Measurements from ENCODE around the gene TAPBPL.
A peak's percentile ranks its signal among the peaks of the same experiment; 100 is the strongest.
"Not testable (repeated sequence)": the region's sequence is repeated elsewhere in the genome, so short reads cannot be mapped to it uniquely, and the experiment has no call there.

The TAPBPL gene
- 30.7 to 40.1 reads per million in 2 experiments for total RNA-seq

- DNase-seq (ENCODE audit: low read depth) = peak; percentile 75
Observed at GRCh38 chr12:6451348-6452244, at the start of gene TAPBPL. TSS of gene TAPBPL (plus strand) at chr12:6452042. CDS start at chr12:6452249, 207 bp downstream.

GRCh38 chr12:6404390-6404789 lies 47.5 kb upstream of the TAPBPL start:
- no peak for DNase-seq (ENCODE audit: low read depth)

GRCh38 chr12:6405963-6406362 lies 45.9 kb upstream of the TAPBPL start:
- DNase-seq (ENCODE audit: low read depth) = no peak

- no peak for DNase-seq (ENCODE audit: low read depth)
Observed at GRCh38 chr12:6407236-6407954, 44.4 kb upstream of the TAPBPL start.

GRCh38 chr12:6416596-6416995 lies 35.2 kb upstream of the TAPBPL start:
- DNase-seq (ENCODE audit: low read depth) = no peak

GRCh38 chr12:6418796-6419195 lies 33.0 kb upstream of the TAPBPL start:
- DNase-seq (ENCODE audit: low read depth) = no peak

- DNase-seq (ENCODE audit: low read depth) = no peak
Observed at GRCh38 chr12:6420364-6420763, 31.5 kb upstream of the TAPBPL start.

GRCh38 chr12:6423267-6424007 lies 28.4 kb upstream of the TAPBPL start:
- DNase-seq (ENCODE audit: low read depth) = peak; percentile 68

- no peak for DNase-seq (ENCODE audit: low read depth)
Observed at GRCh38 chr12:6424008-6424347, 27.9 kb upstream of the TAPBPL start.

GRCh38 chr12:6424866-6425265 lies 27.0 kb upstream of the TAPBPL start:
- no peak for DNase-seq (ENCODE audit: low read depth)

GRCh38 chr12:6425590-6426531 lies 26.0 kb upstream of the TAPBPL start:
- no peak for DNase-seq (ENCODE audit: low read depth)

- peak; percentile 78 for DNase-seq (ENCODE audit: low read depth)
Observed at GRCh38 chr12:6426882-6427671, 24.8 kb upstream of the TAPBPL start.

GRCh38 chr12:6427796-6428195 lies 24.0 kb upstream of the TAPBPL start:
- not testable (repeated sequence) for DNase-seq (ENCODE audit: low read depth)

GRCh38 chr12:6428326-6428725 lies 23.5 kb upstream of the TAPBPL start:
- no peak for DNase-seq (ENCODE audit: low read depth)

GRCh38 chr12:6430124-6430989 lies 21.5 kb upstream of the TAPBPL start:
- no peak for DNase-seq (ENCODE audit: low read depth)

GRCh38 chr12:6432991-6433390 lies 18.9 kb upstream of the TAPBPL start:
- DNase-seq (ENCODE audit: low read depth) = no peak

- DNase-seq (ENCODE audit: low read depth) = no peak
Observed at GRCh38 chr12:6434205-6435140, 17.4 kb upstream of the TAPBPL start.

- DNase-seq (ENCODE audit: low read depth) = no peak
Observed at GRCh38 chr12:6435961-6436715, 15.7 kb upstream of the TAPBPL start.

All from T follicular helper cell (primary cell).